GM12865 (cell line): Measurements from ENCODE around the gene HDAC6.

Experiments used
- DNase-seq: peaks from one replicate; pipeline ENCODE4 v3.0.0; 2010; ENCODE audit warnings: low read depth
- H3K4me3 ChIP-seq: 2 replicates; pipeline ENCODE4 v1.5.1; 2011; ENCODE audit warnings: mild to moderate bottlenecking, low read depth, low read length, control low read depth
- CTCF ChIP-seq: IDR thresholded peaks from 2 replicates; pipeline ENCODE4 v1.5.1; 2011; ENCODE audit warnings: low read length, control low read depth, low read depth, inconsistent platforms; ENCODE audit not compliant: insufficient read depth; ENCODE audit errors: missing control alignments

HDAC6 gene

GRCh38 chrX:48801280-48802088, at the start of gene HDAC6:
TSS of gene HDAC6 (plus strand) at chrX:48802067. CDS start at chrX:48802693, 626 bp downstream.
- no peak for TF ChIP-seq CTCF
- H3K4me3 ChIP-seq: peak within 1 kb of the TSS; percentile 83
- DNase-seq: peak; percentile 99

- DNase-seq: no peak
- no peak for TF ChIP-seq CTCF
- H3K4me3 ChIP-seq: no peak overlapping the region
These were observed 49.4 kb upstream of the HDAC6 start for GRCh38 chrX:48752498-48752897.

- TF ChIP-seq CTCF: no peak
- no peak for DNase-seq
- no peak overlapping the region for H3K4me3 ChIP-seq
These were observed 48.1 kb upstream of the HDAC6 start for GRCh38 chrX:48753708-48754228.

- no peak for TF ChIP-seq CTCF
- no peak overlapping the region for H3K4me3 ChIP-seq
- no peak for DNase-seq
These were observed 47.6 kb upstream of the HDAC6 start for GRCh38 chrX:48754238-48754637.

GRCh38 chrX:48761674-48762471, 40.0 kb upstream of the HDAC6 start, which contains the start of gene GLOD5:
TSS of gene GLOD5 (plus strand) at chrX:48761747. CDS start at chrX:48761791, 44 bp downstream.
- DNase-seq: peak; percentile 23
- no peak for TF ChIP-seq CTCF
- no peak within 1 kb of the TSS for H3K4me3 ChIP-seq

GRCh38 chrX:48769230-48769629, 32.6 kb upstream of the HDAC6 start:
- H3K4me3 ChIP-seq: no peak overlapping the region
- TF ChIP-seq CTCF: no peak
- DNase-seq: no peak
